LoVo (cell line): Measurements from ENCODE around the gene CHD2.

Experiments used
- DNase-seq: peaks from one replicate; pipeline ENCODE4 v3.0.0-alpha.2; 2016; ENCODE audit warnings: low spot score

CHD2 gene

GRCh38 chr15:92885224-92886041, 14.7 kb upstream of the CHD2 start:
- no peak for DNase-seq

- DNase-seq, result no peak
These were observed 14.0 kb upstream of the CHD2 start for GRCh38 chr15:92886042-92886537.

- no peak for DNase-seq
These were observed 13.3 kb upstream of the CHD2 start for GRCh38 chr15:92886815-92887214.

GRCh38 chr15:92887869-92888268, 12.3 kb upstream of the CHD2 start:
- DNase-seq, result no peak

- no peak for DNase-seq
These were observed 10.6 kb upstream of the CHD2 start for GRCh38 chr15:92889390-92890107.

- no peak for DNase-seq
These were observed 8.5 kb upstream of the CHD2 start for GRCh38 chr15:92891533-92892200.

GRCh38 chr15:92892201-92892555, 7.9 kb upstream of the CHD2 start:
- no peak for DNase-seq

GRCh38 chr15:92893200-92893599, 6.9 kb upstream of the CHD2 start:
- DNase-seq, result no peak

- DNase-seq, result no peak
These were observed 3.6 kb upstream of the CHD2 start for GRCh38 chr15:92896561-92896960.

- no peak for DNase-seq
These were observed 2.5 kb upstream of the CHD2 start for GRCh38 chr15:92897620-92898019.

- no peak for DNase-seq
These were observed 1.0 kb upstream of the CHD2 start for GRCh38 chr15:92898988-92899582.

GRCh38 chr15:92899601-92899947, 550 bp upstream of the CHD2 start:
- no peak for DNase-seq

- DNase-seq, result no peak
These were observed 577 bp downstream of the CHD2 start for GRCh38 chr15:92900731-92901071.

- no peak for DNase-seq
These were observed 1.1 kb downstream of the CHD2 start for GRCh38 chr15:92901072-92901761.

- DNase-seq, result no peak
These were observed 1.9 kb downstream of the CHD2 start for GRCh38 chr15:92901995-92902394.

- no peak for DNase-seq
These were observed 2.8 kb downstream of the CHD2 start for GRCh38 chr15:92902737-92903593.

- DNase-seq, result no peak
These were observed 3.5 kb downstream of the CHD2 start for GRCh38 chr15:92903631-92903965.

- DNase-seq, result peak; percentile 100
These were observed 4.0 kb downstream of the CHD2 start for GRCh38 chr15:92903966-92904721.

- no peak for DNase-seq
These were observed 4.8 kb downstream of the CHD2 start for GRCh38 chr15:92904722-92905571.

- no peak for DNase-seq
These were observed 5.9 kb downstream of the CHD2 start for GRCh38 chr15:92906020-92906419.
